Fibroblast of mammary gland (primary cell): Measurements from ENCODE around the gene KRT14.

Experiments used
- DNase-seq: peaks from one replicate; pipeline ENCODE4 v3.0.0-alpha.2; 2010; ENCODE audit warnings: low read depth
- H3K4me3 ChIP-seq: 2 replicates; pipeline ENCODE4 v1.5.1; 2011; ENCODE audit warnings: low read depth, mild to moderate bottlenecking, low read length, moderate library complexity; ENCODE audit not compliant: control insufficient read depth
- CTCF ChIP-seq: conservative IDR thresholded peaks from 2 replicates; pipeline ENCODE4 v1.5.1; 2011; ENCODE audit warnings: low read depth, low read length, inconsistent platforms; ENCODE audit not compliant: control insufficient read depth, insufficient read depth

KRT14 gene

GRCh38 chr17:41539071-41539492 lies 47.6 kb downstream of the KRT14 start:
- DNase-seq: no peak
- H3K4me3 ChIP-seq: no peak overlapping the region
- TF ChIP-seq CTCF: no peak

GRCh38 chr17:41538565-41538991 lies 48.1 kb downstream of the KRT14 start:
- no peak overlapping the region for H3K4me3 ChIP-seq
- TF ChIP-seq CTCF: no peak
- no peak for DNase-seq

- no peak for TF ChIP-seq CTCF
- peak; percentile 25 for DNase-seq
- no peak overlapping the region for H3K4me3 ChIP-seq
Measured at GRCh38 chr17:41537990-41538389, 48.7 kb downstream of the KRT14 start.

GRCh38 chr17:41537614-41537954 lies 49.1 kb downstream of the KRT14 start:
- DNase-seq: no peak
- H3K4me3 ChIP-seq: no peak overlapping the region
- TF ChIP-seq CTCF: no peak

GRCh38 chr17:41536741-41537613 lies 49.7 kb downstream of the KRT14 start:
- no peak for DNase-seq
- TF ChIP-seq CTCF: no peak
- no peak overlapping the region for H3K4me3 ChIP-seq

GRCh38 chr17:41535764-41536481 lies 50.8 kb downstream of the KRT14 start:
- no peak overlapping the region for H3K4me3 ChIP-seq
- no peak for DNase-seq
- TF ChIP-seq CTCF: no peak
